Lung microvascular endothelial cell (primary cell): ENCODE results near the gene GGN. TPM values are rescaled to one million over a fixed set of nuclear protein-coding genes. Genes with fewer than 3 reads are reported as not detected.
"Not testable (repeated sequence)": the region's sequence is repeated elsewhere in the genome, so short reads cannot be mapped to it uniquely, and the experiment has no call there.

Experiments
- DNase-seq, 2 donors: peaks; one replicate each; pipeline versions ENCODE4 v3.0.0 to v3.0.0-alpha.2; 2010; ENCODE audit warnings: low read depth in 2 of 2
- total RNA-seq: library from RNA; depleted of rRNA; stranded (reverse); fragments of >200 nt; gene quantifications from 2 replicates; pipeline ENCODE4 v1.2.1, GENCODE V29; 2014

The GGN gene
- total RNA-seq, 1 donor from 2014 or later, result not detected

DNA sequence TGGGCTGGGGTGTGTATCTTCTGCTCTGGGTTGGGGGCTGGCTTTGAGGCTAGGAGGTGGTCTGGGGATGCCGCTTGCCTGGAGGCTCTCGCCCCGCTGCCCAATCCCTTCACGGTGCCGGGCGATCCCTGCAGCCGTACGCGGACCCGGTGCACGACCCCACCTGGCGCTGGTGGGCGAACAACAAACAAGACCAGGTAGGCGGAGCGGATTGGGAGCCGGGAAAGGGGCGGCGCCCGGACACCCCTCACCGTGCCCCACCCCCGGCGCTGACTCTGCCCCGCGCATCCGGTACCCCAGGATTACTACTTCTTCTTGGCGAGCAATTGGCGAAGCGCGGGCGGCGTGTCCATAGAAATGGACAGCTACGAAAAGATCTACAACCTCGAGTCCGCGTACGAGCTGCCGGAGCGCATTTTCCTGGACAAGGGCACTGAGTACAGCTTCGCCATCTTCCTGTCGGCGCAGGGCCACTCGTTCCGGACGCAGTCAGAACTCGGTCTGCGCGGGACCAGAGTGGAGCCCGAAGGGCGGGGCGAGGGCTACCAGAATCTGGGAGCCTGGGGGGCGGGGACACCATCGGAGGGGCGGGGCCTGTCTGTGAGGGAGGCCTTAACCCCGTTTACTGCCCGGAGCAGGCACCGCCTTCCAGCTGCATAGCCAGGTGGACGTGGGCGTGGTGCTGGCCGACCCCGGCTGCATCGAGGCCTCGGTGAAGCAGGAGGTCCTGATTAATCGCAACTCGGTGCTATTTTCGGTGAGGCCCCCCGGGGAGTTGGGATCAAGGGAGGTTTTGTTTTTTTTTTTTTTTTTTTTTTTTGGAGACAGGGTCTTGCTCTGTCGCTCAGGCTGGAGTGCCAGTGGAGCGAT is 25.5 kb downstream of the GGN start:
- peak; percentile 45 to 69 for DNase-seq

DNA sequence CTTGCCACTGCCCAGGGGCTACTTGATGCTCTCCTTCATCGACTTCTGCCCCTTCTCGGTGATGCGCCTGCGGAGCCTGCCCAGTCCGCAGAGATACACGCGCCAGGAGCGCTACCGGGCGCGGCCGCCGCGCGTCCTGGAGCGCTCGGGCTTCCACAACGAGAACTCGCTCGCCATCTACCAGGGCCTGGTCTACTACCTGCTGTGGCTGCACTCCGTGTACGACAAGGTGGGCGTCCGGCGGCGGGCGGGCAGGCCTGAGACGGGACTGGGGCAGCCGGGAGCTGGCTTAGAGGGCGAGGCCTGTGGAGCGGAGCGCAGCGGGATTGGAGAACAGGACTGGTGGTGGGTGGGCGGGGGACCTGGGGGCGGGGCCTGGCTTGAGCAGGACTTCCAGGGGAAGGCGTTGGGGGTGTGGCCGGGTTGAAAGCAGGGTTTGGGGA is 26.2 kb downstream of the GGN start:
- peak; percentile 71 to 83 for DNase-seq

DNA sequence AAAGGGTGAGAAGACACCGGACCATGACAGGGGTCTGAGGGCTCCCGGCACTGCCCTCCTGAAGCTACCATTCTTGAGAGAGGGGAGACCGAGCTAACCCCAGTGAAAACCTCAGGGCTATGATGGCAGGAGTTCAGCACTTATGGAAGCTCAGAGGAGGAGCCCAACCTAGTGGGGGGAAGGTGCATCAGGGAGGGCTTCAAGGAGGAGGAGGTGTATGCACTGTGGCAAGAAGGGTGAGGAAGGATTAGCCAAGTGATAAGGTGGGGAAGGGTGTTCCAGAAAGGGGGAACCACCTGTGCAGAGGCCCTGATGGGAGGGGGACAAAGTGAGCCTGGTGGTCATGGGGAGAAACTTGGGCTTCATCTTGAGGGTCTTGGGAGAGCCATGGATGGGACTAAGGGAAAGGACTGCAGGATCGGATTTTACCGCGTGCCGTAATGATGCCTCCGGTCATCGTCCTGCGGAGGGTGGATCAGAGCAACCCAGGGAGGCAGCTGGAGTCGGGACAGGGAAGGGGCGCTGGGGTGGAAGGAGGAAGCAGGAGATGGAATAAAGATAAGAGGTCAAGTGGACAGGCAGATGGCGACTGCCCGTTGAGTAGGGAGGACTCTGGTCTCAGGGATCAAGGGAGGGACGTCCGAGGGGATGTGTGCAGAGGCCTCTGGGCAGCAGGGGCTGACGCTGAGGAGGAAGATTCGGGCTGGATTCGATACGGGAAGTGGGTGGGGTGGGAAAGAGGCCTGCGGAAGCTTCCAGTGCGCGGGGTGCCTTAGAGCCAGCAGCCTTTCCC is 26.8 kb downstream of the GGN start:
- no peak for DNase-seq

DNA sequence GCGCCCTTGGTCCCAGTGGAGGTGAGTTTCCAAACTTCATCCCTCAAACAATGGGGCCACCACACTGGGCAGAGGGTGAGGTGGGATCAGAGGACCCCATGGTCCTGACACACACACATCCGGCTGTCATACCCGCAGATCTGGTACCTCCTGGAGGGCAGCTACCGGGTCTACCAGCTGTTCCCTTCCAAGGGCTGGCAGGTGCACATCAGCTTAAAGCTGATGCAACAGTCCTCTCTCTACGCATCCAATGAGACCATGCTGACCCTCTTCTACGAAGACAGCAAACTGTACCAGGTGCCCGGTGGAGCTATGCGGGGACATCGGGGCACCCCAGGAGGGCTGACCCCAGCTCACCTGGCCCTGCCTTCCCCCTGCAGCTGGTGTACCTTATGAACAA is 27.5 kb downstream of the GGN start:
- DNase-seq, result no peak

DNA sequence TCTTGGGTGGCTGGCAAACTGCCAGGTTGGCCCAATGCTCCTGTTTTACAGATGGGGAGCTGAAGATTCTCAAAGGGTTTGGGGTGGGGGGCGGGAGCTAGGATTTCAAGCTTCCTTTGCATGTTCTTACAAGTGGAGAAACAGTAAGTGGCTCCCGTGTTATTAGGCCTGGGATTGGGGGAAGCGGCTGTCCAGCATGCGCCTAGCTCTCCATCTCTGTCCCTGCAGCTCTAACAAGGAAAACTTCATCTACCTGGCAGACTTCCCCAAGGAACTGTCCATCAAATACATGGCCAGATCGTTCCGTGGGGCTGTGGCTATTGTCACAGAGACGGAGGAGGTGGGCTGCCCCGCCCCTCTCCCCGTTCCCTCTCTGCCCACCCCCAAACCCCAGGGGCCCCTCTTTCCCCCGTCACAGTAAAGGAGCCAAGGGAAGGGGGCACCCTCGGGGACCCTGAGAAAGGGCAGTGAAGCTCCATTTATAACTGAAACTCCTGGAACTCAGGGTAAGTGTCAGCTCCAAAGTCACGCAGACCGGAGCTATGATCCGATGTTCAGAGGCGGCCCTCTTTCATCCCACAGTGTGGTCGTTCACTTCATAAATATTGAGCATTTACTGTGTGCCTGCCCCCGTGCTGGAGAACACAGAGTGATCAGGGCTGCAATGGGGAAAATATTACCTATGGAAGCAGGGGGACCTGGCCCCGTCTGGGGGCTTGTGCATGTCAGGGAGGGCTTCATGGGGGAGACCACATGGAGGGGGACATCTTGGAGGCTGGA is 28.4 kb downstream of the GGN start:
- no peak for DNase-seq

DNA sequence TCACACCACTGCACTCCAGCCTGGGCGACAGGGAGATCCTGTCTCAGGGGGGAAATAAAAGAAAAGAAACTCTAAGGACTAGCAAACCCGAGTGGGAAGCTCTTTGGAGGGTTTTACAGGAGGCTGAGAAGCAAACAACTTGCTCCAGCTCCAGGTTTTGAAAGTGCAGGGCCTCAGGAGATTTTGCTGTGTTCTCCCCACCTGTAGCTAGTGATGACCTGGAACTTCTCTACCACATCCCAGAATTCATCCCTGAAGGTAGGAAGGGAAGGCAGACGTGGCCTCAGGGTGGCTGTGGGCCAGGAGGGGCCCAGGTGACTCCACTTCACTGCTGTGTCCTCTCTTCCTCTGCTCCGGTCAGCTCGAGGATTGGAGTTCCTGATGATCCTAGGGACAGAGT is 29.8 kb downstream of the GGN start:
- no peak for DNase-seq

DNA sequence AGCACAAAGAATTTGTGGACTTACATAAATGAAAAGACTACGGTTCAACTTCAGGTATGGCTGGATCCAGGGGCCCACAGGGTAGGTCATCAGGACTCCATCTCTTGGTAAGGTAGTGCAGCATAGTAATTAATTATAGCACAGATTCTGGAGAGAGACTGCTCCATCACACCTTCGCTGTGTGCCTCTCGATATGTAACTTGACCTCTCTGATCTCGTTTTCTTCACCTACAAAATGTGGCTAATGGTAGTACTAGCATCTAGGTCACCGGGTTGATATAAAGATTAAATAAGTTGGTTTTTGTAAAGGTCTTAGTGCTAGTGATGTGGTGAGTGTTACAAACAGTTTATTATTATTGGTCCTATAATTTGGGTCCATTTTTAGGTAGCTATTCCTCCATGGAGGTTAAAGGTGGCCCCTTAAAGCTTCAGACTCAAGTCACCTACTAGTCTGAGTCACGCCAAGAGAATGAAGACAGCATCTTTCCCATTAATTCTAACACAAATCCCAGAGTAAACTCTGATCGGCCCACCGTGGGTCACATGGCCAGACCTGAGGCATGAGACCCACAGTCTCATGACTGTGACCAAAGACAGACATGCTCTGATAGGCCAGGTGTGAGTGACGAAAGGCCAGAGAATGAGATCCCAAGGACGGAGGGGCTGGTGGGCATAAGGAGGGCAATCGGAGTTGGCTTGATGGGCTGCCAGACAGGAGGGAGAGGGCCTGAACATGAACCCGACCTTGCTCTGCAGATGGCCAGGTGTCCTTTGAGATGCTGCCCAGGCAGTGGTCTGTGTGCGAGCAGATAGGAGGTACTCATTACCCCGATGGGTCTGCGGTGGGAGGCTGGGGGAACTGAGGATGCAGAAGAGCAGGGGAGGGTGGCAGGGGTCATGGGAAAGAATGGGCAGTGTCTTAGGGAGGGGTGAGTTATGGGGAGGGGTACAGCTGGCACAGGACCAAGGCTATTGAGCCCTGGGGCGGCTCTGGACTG is 31.8 kb downstream of the GGN start:
- no peak for DNase-seq

DNA sequence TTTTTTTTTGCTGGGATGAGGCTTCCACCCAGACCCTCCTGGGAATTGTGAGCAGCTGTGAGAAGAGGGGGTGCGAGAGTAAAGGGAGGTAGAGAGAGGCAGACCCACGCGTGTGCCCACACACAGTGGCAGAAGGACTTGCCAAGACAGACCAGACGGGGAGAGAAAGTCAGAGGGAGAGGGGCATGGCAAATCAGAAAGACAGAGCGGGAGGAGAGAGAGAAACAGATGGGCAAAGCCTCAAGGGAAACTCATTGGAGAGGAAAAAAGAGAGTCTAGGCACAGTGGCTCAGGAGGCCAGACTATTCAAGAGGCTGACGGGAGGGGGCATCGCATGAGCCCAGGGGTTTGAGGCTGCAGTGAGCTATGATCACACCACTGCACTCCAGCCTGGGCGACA is 35.2 kb downstream of the GGN start:
- no peak for DNase-seq

DNA sequence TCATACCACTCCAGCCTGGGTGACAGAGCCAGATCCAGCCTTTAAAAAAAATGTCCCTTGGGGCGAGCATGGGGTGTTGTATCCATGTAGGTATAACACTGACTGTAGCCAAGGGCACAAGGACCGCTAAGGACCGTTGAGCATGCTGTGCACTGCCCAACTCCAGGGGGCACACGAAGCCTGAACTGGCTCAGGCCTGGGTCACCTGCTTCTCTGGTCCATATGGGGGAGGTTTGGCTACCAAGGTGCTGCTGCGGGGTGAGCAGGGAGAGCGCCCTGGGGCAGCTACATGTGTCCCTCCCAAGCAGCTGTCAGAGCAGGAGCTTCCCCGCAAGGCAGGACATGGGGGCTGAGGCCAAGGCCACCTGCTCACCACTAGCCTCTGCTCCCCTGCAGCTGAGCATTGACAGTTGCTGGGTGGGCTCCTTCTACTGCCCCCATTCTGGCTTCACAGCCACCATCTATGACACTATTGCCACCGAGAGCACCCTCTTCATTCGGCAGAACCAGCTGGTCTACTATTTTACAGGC is 35.9 kb downstream of the GGN start:
- DNase-seq, result no peak

DNA sequence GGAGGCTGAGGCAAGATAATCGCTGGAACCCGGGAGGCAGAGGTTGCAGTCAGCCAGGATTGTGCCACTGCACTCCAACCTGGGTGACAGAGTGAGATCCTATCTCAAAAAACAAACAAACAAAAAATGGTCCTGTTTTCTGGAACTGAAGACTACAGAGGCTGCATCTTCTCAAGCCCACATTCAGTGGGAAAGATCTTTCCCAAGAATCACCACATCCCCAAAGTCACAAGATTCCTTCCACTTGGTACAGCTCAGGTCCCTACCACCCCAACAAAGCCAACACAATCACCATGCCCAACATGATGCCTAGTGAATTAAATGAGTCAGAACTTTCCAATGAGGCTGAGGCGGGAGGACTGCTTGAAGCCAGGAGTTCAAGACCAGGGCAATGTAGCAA is 37.0 kb downstream of the GGN start:
- DNase-seq, result no peak

DNA sequence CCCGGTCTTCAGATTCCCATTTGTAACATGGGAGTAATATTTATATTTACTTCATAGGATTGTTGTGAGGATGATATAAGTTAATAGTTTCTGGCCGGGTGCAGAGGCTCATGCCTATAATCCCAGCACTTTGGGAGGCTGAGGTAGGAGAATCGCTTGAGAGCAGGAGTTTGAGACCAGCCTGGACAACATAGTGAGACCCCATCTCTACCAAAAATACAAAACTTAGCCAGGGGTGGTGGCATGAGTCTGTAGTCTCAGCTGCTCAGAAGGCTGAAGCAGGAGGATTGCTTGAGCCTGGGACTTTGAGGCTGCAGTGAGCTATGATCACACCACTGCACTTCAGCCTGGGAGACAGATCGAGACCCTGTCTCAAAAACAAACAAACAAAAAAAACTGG is 41.0 kb downstream of the GGN start:
- no peak for DNase-seq

DNA sequence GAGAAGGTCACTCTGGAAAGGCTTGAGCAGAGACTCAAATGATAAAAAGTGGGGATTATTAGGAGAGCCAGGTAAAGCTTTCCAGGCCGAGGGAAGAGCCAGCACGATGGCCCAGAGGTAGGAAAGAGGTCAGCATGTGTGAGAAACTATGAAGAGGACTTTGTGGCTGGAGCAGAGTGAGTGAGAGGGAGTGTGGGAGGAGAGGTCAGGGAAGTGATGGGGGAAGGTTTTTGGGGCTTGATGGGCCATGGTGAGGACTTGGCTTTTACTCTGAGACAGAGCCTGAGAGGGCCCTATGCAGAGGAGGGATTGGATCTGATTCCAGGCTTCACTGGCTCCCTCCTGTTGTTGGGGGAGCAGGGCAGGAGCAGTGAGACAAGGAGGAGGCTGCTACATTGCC is 46.9 kb downstream of the GGN start:
- DNase-seq, result no peak

DNA sequence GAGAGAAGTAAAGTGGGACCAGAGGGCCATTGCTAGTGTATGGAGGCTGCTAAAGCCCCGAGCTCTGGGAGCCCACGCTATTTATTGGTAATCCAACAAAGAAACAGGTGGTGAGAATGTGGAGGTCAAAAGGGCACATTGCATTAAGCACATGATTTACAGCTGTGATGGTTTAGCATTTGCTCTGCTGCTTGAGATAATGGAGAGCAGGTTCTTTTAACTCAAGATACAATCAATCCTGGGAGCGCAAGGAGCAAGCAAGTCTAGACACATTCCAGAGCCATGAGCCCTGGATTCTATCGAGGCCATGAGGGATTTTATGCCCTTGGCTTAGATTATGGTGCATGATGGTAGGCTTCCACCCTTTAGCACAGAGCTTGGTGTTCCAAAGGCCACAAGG is 48.8 kb downstream of the GGN start:
- DNase-seq, result not testable (repeated sequence)

DNA sequence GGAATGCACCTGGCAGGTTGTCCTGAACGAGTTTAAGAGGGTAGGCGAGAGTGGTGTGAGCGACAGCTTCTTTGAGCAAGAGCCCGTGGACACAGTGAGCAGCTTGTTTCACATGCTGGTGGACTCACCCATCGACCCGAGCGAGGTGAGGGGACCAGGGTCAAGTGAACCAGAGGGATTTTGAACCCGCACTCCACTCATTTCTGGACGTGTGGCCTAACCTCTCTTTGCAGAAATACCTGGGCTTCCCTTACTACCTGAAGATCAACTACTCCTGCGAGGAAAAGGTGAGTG is 50.5 kb downstream of the GGN start:
- no peak for DNase-seq

DNA sequence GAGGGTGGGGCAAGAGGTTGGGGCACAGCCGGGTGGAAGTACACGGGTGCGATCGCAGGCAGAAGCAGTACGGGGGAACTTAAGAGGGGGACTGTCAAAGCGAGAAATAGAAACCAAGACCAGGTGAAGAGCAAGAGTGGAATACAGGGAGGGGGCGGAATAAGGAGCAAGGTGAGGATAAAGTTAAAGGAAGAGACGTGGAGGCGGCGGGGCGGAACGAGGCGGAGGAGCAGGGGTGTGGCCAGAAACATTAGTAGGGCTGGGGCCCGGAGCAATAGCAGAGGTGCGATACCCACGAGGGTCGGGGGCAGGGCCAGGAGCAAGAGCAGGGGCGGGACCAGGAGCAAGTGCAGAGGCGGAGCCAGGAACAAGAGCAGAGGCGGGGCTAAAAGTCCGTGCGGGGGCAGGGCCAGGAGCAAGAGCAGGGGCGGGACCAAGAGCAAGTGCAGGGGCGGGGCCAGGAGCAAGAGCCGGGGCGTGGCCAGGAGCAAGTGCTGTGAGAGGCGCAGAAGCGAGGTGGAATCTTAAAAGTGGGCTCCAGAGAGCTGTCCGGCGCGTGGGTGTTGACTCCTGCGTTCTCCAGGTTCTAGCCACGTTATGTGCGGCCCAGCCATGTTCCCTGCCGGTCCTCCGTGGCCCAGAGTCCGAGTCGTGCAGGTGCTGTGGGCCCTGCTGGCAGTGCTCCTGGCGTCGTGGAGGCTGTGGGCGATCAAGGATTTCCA is 51.0 kb downstream of the GGN start:
- DNase-seq, result peak; percentile 45 to 94

DNA sequence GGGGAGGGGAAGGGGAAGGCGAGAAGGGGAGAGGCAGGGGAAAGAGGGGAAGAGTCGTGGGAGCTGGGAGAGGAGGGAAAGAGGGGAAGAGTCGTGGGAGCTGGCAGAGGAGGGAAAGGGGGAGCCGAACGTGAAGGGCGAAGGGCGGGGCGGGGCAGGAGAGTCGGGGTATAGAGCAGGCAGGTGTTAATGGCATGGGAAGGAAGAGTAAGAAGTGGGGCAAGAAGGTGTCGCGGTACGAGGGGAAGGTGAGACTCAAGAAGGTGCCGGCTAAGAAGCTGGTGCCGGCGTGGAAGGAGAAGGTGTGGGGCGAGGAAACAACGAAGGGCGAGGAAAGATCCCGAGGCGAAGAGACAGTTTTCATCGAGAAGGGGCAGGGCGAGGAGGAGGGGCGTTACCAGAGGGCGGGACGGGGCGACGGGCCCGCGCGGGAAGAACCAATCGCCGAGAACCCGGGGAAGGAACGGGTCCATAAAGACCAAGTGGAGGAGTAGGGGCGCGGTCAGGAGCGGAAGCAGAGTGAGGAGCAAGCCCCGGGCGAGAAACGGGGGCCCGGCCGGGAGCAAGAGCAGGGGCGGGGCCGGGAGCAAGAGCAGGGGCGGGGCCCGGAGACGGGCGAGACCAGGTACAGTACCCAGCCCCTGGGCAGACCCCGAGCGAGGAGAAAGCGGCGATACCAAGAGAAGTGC is 51.7 kb downstream of the GGN start:
- DNase-seq, result peak; percentile 66 to 95
